H1 (cell line): Measurements from ENCODE around the gene TMPRSS13. TPM values are rescaled to one million over a fixed set of nuclear protein-coding genes. Genes with fewer than 3 reads are reported as not detected.

Source experiments
- BCL11A ChIP-seq, 2 experiments: IDR thresholded peaks; one replicate each; pipeline ENCODE4 v1.6.1; 2011; ENCODE audit warnings: low read depth in 2 of 2, low read length in 2 of 2, mild to moderate bottlenecking in 2 of 2
- EZH2 ChIP-seq: fragments of 200-600 bp; sonication (generic); IDR thresholded peaks from 2 replicates; pipeline ENCODE4 v1.7.1; 2012; ENCODE audit warnings: low read depth, mild to moderate bottlenecking, moderate library complexity, low read length, inconsistent platforms; ENCODE audit not compliant: severe bottlenecking
- KDM5A ChIP-seq: fragments of 200-600 bp; IDR thresholded peaks from 2 replicates; pipeline ENCODE4 v1.7.1; 2012; ENCODE audit warnings: mild to moderate bottlenecking, low read length, inconsistent platforms, mixed read lengths
- POLR2A ChIP-seq, 2 experiments: IDR thresholded peaks; 1 replicate in 1 of 2; 2 replicates in 1 of 2; pipeline ENCODE4 v1.6.1; 2011; ENCODE audit warnings: low read depth in 2 of 2, low read length in 2 of 2, mild to moderate bottlenecking in 2 of 2; ENCODE audit errors: control extremely low read depth in 1 of 2
- SIX5 ChIP-seq: IDR thresholded peaks from 2 replicates; pipeline ENCODE4 v1.6.1; 2011; ENCODE audit warnings: mild to moderate bottlenecking, low read depth, low read length
- SP1 ChIP-seq: IDR thresholded peaks from 2 replicates; pipeline ENCODE4 v1.6.1; 2011; ENCODE audit warnings: low read depth, low read length
- SUZ12 ChIP-seq: fragments of 200-600 bp; sonication (generic); IDR thresholded peaks from 2 replicates; pipeline ENCODE4 v1.6.1; 2012; ENCODE audit warnings: mild to moderate bottlenecking, inconsistent platforms, low read length, moderate library complexity, mixed read lengths
- TAF7 ChIP-seq: optimal IDR thresholded peaks from 2 replicates; pipeline ENCODE3; 2011; ENCODE audit warnings: low read depth, mild to moderate bottlenecking, inconsistent platforms, low read length, moderate library complexity, borderline replicate concordance
- YY1 ChIP-seq: IDR thresholded peaks from 2 replicates; pipeline ENCODE4 v1.6.1; 2011; ENCODE audit warnings: low read depth, mild to moderate bottlenecking, low read length
- polyA plus RNA-seq, 7 experiments: library from polyadenylated mRNA; depleted of rRNA in 3 of 7; stranded (reverse) in 5 of 7; unstranded in 2 of 7; fragments of >200 nt in 5 of 7; fragments of 200-250 nt in 2 of 7; gene quantifications; 1 replicate in 5 of 7; 2 replicates in 1 of 7; 4 replicates in 1 of 7; pipeline versions ENCODE4 v1.2.1 to v1.2.3, GENCODE V29; 2011 to 2013; ENCODE audit warnings: missing spikeins in 2 of 7, mixed read lengths in 2 of 7
- total RNA-seq: library from RNA; stranded (reverse); fragmentation: NEBNext Ultra II Directional; extraction: Animal tissue kit (Norgen Biotek cat#: 25700); gene quantifications from 2 replicates; pipeline ENCODE4 v1.2.1, GENCODE V29; 2021
- TF ChIP-seq, protein P1 (sequence below): fragments of 300-600 bp; sonication (generic); IDR thresholded peaks from 2 replicates; pipeline ENCODE4 v1.7.1; 2012; ENCODE audit warnings: low read length, moderate library complexity, mild to moderate bottlenecking, inconsistent platforms; ENCODE audit not compliant: insufficient replicate concordance
- TF ChIP-seq, protein P2 (sequence below): IDR thresholded peaks from 2 replicates; pipeline ENCODE4 v1.6.1; 2012; ENCODE audit warnings: inconsistent platforms

The TMPRSS13 gene
- total and polyA plus RNA-seq, 2 of the 8 experiments (the other 6 are each of a cell fraction or from before 2014, with no cell fraction given): 0.61 to 0.79 TPM

DNA sequence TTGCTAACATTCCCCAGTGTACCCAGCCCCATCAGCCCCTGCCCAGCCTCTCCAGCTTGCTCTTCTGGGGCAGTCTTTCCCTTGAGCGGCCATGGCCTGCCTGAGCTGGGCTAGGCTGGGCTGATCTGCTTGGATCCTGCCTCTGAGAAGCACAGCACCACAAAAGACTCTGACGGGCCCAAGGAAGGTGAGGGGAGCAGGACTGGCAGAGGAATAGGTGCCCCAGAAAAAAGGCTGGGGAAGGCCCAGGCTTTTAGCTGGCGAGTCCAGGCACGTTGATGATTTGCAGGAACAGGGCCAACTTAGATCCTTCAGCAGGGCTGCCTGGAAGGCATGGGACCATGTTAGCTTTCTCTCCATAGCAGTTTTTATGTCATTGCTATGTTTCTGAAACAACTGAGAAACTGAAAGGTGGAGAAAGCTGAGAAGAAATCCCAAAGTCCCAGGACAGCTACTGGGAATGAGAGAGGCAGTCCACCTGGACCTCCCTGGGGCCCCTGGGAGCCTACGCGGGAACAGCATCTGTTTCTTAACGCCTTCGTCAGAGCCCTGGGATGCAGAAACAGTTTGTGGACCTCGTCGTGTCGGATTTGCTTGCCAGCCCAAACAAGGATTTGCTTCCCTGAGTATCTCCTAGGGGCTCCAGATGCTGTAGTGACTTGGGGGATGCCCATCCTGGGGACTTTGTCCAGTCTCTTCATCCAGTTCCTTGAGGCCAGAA lies 28.3 kb downstream of the TMPRSS13 start (continued):
- TF ChIP-seq, protein P1, sequence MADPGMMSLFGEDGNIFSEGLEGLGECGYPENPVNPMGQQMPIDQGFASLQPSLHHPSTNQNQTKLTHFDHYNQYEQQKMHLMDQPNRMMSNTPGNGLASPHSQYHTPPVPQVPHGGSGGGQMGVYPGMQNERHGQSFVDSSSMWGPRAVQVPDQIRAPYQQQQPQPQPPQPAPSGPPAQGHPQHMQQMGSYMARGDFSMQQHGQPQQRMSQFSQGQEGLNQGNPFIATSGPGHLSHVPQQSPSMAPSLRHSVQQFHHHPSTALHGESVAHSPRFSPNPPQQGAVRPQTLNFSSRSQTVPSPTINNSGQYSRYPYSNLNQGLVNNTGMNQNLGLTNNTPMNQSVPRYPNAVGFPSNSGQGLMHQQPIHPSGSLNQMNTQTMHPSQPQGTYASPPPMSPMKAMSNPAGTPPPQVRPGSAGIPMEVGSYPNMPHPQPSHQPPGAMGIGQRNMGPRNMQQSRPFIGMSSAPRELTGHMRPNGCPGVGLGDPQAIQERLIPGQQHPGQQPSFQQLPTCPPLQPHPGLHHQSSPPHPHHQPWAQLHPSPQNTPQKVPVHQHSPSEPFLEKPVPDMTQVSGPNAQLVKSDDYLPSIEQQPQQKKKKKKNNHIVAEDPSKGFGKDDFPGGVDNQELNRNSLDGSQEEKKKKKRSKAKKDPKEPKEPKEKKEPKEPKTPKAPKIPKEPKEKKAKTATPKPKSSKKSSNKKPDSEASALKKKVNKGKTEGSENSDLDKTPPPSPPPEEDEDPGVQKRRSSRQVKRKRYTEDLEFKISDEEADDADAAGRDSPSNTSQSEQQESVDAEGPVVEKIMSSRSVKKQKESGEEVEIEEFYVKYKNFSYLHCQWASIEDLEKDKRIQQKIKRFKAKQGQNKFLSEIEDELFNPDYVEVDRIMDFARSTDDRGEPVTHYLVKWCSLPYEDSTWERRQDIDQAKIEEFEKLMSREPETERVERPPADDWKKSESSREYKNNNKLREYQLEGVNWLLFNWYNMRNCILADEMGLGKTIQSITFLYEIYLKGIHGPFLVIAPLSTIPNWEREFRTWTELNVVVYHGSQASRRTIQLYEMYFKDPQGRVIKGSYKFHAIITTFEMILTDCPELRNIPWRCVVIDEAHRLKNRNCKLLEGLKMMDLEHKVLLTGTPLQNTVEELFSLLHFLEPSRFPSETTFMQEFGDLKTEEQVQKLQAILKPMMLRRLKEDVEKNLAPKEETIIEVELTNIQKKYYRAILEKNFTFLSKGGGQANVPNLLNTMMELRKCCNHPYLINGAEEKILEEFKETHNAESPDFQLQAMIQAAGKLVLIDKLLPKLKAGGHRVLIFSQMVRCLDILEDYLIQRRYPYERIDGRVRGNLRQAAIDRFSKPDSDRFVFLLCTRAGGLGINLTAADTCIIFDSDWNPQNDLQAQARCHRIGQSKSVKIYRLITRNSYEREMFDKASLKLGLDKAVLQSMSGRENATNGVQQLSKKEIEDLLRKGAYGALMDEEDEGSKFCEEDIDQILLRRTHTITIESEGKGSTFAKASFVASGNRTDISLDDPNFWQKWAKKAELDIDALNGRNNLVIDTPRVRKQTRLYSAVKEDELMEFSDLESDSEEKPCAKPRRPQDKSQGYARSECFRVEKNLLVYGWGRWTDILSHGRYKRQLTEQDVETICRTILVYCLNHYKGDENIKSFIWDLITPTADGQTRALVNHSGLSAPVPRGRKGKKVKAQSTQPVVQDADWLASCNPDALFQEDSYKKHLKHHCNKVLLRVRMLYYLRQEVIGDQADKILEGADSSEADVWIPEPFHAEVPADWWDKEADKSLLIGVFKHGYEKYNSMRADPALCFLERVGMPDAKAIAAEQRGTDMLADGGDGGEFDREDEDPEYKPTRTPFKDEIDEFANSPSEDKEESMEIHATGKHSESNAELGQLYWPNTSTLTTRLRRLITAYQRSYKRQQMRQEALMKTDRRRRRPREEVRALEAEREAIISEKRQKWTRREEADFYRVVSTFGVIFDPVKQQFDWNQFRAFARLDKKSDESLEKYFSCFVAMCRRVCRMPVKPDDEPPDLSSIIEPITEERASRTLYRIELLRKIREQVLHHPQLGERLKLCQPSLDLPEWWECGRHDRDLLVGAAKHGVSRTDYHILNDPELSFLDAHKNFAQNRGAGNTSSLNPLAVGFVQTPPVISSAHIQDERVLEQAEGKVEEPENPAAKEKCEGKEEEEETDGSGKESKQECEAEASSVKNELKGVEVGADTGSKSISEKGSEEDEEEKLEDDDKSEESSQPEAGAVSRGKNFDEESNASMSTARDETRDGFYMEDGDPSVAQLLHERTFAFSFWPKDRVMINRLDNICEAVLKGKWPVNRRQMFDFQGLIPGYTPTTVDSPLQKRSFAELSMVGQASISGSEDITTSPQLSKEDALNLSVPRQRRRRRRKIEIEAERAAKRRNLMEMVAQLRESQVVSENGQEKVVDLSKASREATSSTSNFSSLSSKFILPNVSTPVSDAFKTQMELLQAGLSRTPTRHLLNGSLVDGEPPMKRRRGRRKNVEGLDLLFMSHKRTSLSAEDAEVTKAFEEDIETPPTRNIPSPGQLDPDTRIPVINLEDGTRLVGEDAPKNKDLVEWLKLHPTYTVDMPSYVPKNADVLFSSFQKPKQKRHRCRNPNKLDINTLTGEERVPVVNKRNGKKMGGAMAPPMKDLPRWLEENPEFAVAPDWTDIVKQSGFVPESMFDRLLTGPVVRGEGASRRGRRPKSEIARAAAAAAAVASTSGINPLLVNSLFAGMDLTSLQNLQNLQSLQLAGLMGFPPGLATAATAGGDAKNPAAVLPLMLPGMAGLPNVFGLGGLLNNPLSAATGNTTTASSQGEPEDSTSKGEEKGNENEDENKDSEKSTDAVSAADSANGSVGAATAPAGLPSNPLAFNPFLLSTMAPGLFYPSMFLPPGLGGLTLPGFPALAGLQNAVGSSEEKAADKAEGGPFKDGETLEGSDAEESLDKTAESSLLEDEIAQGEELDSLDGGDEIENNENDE: no peak
- TF ChIP-seq SIX5 (no peak), POLR2A (IDR thresholded peaks at IDR 0.05; ENCODE audit: control extremely low read depth in 1 of 2, low read depth in 2 of 2, low read length in 2 of 2) (no peak), SP1 (no peak), SUZ12 (no peak), TAF7 (no peak), BCL11A (IDR thresholded peaks at IDR 0.05; ENCODE audit: low read depth in 2 of 2, low read length in 2 of 2) (no peak), EZH2 (no peak), YY1 (no peak), KDM5A (no peak)
- TF ChIP-seq, protein P2, sequence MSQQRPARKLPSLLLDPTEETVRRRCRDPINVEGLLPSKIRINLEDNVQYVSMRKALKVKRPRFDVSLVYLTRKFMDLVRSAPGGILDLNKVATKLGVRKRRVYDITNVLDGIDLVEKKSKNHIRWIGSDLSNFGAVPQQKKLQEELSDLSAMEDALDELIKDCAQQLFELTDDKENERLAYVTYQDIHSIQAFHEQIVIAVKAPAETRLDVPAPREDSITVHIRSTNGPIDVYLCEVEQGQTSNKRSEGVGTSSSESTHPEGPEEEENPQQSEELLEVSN: no peak
